A549 (cell line): Measurements from ENCODE around the gene DEDD2.

Experiments used
- FOSL2 ChIP-seq, 2 experiments: fragments of 450-650 bp in 1 of 2; fragments of >200 bp in 1 of 2; sonication (Bioruptor Twin) in 1 of 2; formaldehyde crosslinking; IDR thresholded peaks; 2 replicates each; pipeline versions ENCODE4 v1.5.0 to v1.6.1; 2016 to 2020; ENCODE audit warnings: mild to moderate bottlenecking in 1 of 2, moderate library complexity in 1 of 2
- JUN ChIP-seq, 2 experiments: fragments of >200 bp; sonication (Bioruptor Twin); formaldehyde crosslinking; IDR thresholded peaks; 2 replicates in 1 of 2; 3 replicates in 1 of 2; pipeline ENCODE4 v1.6.1; 2016 to 2017
- MAX ChIP-seq: IDR thresholded peaks from 2 replicates; pipeline ENCODE4 v1.6.1; 2012
- MYC ChIP-seq: IDR thresholded peaks from 2 replicates; pipeline ENCODE4 v1.6.1; 2012; ENCODE audit warnings: mild to moderate bottlenecking, inconsistent platforms, low read length, improper control_type of control experiment, borderline replicate concordance
- RCOR1 ChIP-seq: fragments of 150-350 bp; IDR thresholded peaks from 2 replicates; pipeline ENCODE4 v1.6.1; 2014; ENCODE audit warnings: antibody characterized with exemption, low read length, low read depth
- REST ChIP-seq: fragments of 200-600 bp; sonication (generic); IDR thresholded peaks from 2 replicates; pipeline ENCODE4 v1.6.1; 2016; ENCODE audit warnings: antibody characterized with exemption, mild to moderate bottlenecking, moderate library complexity
- SREBF2 ChIP-seq: fragments of 450-650 bp; IDR thresholded peaks from 2 replicates; pipeline ENCODE4 v1.6.1; 2014; ENCODE audit warnings: mild to moderate bottlenecking, moderate library complexity
- TF ChIP-seq, protein P1 (sequence below): fragments of >200 bp; sonication (Bioruptor Twin); formaldehyde crosslinking; IDR thresholded peaks from 3 replicates; pipeline ENCODE4 v1.5.1; 2016
- TF ChIP-seq, protein P2 (sequence below): fragments of 450-650 bp; IDR thresholded peaks from 2 replicates; pipeline ENCODE4 v1.6.1; 2014; ENCODE audit warnings: antibody characterized with exemption

- TF ChIP-seq RCOR1 (no peak), MYC (no peak), MAX (no peak), JUN (IDR thresholded peaks at IDR 0.05) (no peak), REST (no peak), FOSL2 (IDR thresholded peaks at IDR 0.05) (no peak), FOSL2 (CRISPR knock-in tag; IDR thresholded peaks at IDR 0.05) (no peak), SREBF2 (no peak)
- TF ChIP-seq, protein P1, sequence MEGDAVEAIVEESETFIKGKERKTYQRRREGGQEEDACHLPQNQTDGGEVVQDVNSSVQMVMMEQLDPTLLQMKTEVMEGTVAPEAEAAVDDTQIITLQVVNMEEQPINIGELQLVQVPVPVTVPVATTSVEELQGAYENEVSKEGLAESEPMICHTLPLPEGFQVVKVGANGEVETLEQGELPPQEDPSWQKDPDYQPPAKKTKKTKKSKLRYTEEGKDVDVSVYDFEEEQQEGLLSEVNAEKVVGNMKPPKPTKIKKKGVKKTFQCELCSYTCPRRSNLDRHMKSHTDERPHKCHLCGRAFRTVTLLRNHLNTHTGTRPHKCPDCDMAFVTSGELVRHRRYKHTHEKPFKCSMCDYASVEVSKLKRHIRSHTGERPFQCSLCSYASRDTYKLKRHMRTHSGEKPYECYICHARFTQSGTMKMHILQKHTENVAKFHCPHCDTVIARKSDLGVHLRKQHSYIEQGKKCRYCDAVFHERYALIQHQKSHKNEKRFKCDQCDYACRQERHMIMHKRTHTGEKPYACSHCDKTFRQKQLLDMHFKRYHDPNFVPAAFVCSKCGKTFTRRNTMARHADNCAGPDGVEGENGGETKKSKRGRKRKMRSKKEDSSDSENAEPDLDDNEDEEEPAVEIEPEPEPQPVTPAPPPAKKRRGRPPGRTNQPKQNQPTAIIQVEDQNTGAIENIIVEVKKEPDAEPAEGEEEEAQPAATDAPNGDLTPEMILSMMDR = no peak
- TF ChIP-seq, protein P2, sequence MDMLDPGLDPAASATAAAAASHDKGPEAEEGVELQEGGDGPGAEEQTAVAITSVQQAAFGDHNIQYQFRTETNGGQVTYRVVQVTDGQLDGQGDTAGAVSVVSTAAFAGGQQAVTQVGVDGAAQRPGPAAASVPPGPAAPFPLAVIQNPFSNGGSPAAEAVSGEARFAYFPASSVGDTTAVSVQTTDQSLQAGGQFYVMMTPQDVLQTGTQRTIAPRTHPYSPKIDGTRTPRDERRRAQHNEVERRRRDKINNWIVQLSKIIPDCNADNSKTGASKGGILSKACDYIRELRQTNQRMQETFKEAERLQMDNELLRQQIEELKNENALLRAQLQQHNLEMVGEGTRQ = no peak
Measured at GRCh38 chr19:42220751-42221097, 3.2 kb upstream of the DEDD2 start.
